OCI-LY7 (cell line): Measurements from ENCODE around the gene ARHGEF17.

Source experiments
- CTCF ChIP-seq: fragments of 200-600 bp; sonication (generic); conservative IDR thresholded peaks from 2 replicates; pipeline ENCODE4 v1.5.1; 2014; ENCODE audit warnings: mild to moderate bottlenecking, antibody characterized with exemption, low read length, moderate library complexity, mixed read lengths
- EZH2phosphoT487 ChIP-seq: fragments of 200-600 bp; sonication (generic); IDR thresholded peaks from 2 replicates; pipeline ENCODE4 v1.6.1; 2018; ENCODE audit warnings: low read depth, borderline replicate concordance, mild to moderate bottlenecking, mixed run types, antibody characterized with exemption, low read length, moderate library complexity, mixed read lengths

- TF ChIP-seq EZH2phosphoT487 (no peak), CTCF (no peak)
Measured at GRCh38 chr11:73330569-73331093, 22.6 kb downstream of the ARHGEF17 start.
